Aorta (tissue), 5 donors: ENCODE measurements around the gene SLC9A7. TPM values are rescaled to one million over a fixed set of nuclear protein-coding genes. Genes with fewer than 3 reads are reported as not detected.

Experiments
- ATAC-seq: fragments of 200-7000 bp; cut with Tn5 transposase; one replicate; pipeline ENCODE4 v1.9.1; 2022; ENCODE audit warnings: moderate library complexity; ENCODE audit not compliant: low FRiP score
- DNase-seq, 2 donors: peaks; one replicate each; pipeline ENCODE4 v3.0.0-alpha.2; 2020
- H3K27ac ChIP-seq, 2 donors: one replicate each; pipeline ENCODE4 v1.5.1; 2013; ENCODE audit warnings: low read length in 2 of 2, mild to moderate bottlenecking in 2 of 2, moderate library complexity in 2 of 2, control low read depth in 1 of 2, inconsistent platforms in 1 of 2, low read depth in 1 of 2
- H3K27me3 ChIP-seq, 2 donors: one replicate each; pipeline ENCODE4 v1.6.1; 2013; ENCODE audit warnings: control low read depth in 1 of 2, low read length in 1 of 2, mild to moderate bottlenecking in 1 of 2, moderate library complexity in 1 of 2; ENCODE audit not compliant: insufficient read depth in 2 of 2, control insufficient read depth in 1 of 2
- H3K36me3 ChIP-seq, 2 donors: one replicate each; pipeline ENCODE4 v1.6.1; 2013; ENCODE audit warnings: control low read depth in 1 of 2, low read length in 1 of 2, mild to moderate bottlenecking in 1 of 2; ENCODE audit not compliant: insufficient read depth in 2 of 2, control insufficient read depth in 1 of 2
- H3K4me1 ChIP-seq, 2 donors: one replicate each; pipeline ENCODE4 v1.6.1; 2013; ENCODE audit warnings: low read length in 2 of 2, control low read depth in 1 of 2, mild to moderate bottlenecking in 1 of 2, moderate library complexity in 1 of 2; ENCODE audit not compliant: insufficient read depth in 2 of 2, control insufficient read depth in 1 of 2
- H3K4me3 ChIP-seq, 2 donors: one replicate each; pipeline ENCODE4 v1.5.1; 2013; ENCODE audit warnings: low read length in 2 of 2, control low read depth in 1 of 2, mild to moderate bottlenecking in 1 of 2
- H3K9me3 ChIP-seq: one replicate; pipeline ENCODE4 v1.6.1; 2013; ENCODE audit warnings: mild to moderate bottlenecking, low read length; ENCODE audit not compliant: control insufficient read depth
- WGBS, 2 donors: extraction: QIAGEN DNeasy Blood & Tissue Kit; methylation state at CpG; one replicate each; pipeline ENCODE4 v1.1.7; 2013; 5-methylcytosine and 5-hydroxymethylcytosine counted together
- intact Hi-C, 2 donors: fragments of 100-400 bp; cut with DNase I; formaldehyde crosslinking; loops; one replicate each; pipeline versions ENCODE4 v1.14.2 to v1.15.0; 2022
- polyA plus RNA-seq, 2 donors: library from polyadenylated mRNA; stranded (reverse); fragments of 200-250 nt; gene quantifications; one replicate each; pipeline ENCODE4 v1.2.3, GENCODE V29; 2013
- total RNA-seq, 2 donors: library from RNA; stranded (reverse); fragmentation: NEBNext Ultra II Directional; extraction: Animal tissue kit (Norgen Biotek cat#: 25700); gene quantifications; one replicate each; pipeline ENCODE4 v1.2.1, GENCODE V29; 2021
- donor health status: healthy with polysubstance abuse.
- donor health status: Bipolar disorder and iron deficiency.
- donor health status: DM: no; HTN: no; CAD: no.
- donor health status: DM: no; HTN: no; CAD: no.
- donor health status: DM: yes; HTN: yes; CAD: no.

The SLC9A7 gene
- total and polyA plus RNA-seq, 4 donors: 0.33 to 3.0 (median 1.4) TPM

DNA sequence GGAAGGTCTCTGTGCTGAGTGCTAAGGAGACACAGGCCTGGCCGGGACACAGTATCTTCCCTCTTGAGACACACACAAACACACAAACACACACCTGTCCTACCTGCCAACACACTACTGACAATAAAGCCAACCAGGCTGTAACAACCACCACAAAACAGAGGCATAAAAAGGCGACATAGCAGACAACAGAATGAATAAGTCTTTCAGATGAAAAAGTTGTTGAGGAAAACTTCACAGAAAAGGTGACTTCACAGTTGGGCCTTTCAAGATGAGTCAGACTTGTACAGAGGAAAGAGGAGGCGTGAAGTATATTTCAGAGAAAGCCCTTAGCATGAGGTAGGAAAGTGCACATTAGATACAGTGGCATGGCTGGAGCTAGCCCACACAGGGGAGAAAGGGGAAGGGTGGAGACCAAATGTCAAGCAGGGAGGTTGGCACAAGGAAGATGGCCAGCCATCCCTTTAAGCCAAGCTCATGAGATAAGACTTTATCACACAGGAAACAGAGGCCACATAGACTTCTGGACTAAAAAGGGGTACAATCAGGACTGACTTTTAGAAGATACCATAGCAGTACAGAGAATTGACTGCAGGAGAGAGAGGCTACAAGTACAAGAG, 54.0 kb downstream of the SLC9A7 start:
- intact Hi-C loops: no loop called here
- Histone ChIP-seq H3K27me3 (no peaks in the 10 kb centered on the region), H3K9me3 (no peaks in the 10 kb centered on the region), H3K4me1 (no peaks in the 10 kb centered on the region), H3K4me3 (no peak overlapping the region), H3K36me3 (no peaks in the 10 kb centered on the region), H3K27ac (no peak overlapping the region)
- no peak for DNase-seq
- no peak for ATAC-seq
- 62 to 87% methylated on average over 3 of the region's 3 CpGs for WGBS, 2 donors

DNA sequence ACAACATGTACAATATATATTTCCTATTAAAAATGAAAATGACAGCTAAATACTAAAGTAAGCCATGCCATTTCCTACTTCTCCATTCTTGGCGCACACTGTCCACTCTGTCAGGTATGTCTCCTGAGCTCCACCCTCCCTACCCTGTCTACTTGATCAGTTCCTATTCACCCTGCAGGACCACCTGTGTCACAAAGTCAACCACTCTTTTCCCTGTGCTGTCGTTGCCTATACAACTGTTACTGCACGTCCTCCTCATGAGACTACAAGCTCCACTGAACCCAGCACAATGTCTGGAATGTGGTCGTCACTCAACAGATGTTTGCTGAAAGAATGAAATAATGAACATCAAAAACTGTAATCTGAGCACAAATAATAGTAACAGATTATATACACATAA, 54.9 kb downstream of the SLC9A7 start:
- Histone ChIP-seq H3K27me3 (no peaks in the 10 kb centered on the region), H3K4me1 (no peaks in the 10 kb centered on the region), H3K27ac (no peak overlapping the region), H3K4me3 (no peak overlapping the region), H3K9me3 (no peaks in the 10 kb centered on the region), H3K36me3 (no peaks in the 10 kb centered on the region)
- ATAC-seq (no peak), DNase-seq (no peak)
- 55 to 62% methylated on average over 4 of the region's 4 CpGs for WGBS, 2 donors
- intact Hi-C loops: no loop called here

DNA sequence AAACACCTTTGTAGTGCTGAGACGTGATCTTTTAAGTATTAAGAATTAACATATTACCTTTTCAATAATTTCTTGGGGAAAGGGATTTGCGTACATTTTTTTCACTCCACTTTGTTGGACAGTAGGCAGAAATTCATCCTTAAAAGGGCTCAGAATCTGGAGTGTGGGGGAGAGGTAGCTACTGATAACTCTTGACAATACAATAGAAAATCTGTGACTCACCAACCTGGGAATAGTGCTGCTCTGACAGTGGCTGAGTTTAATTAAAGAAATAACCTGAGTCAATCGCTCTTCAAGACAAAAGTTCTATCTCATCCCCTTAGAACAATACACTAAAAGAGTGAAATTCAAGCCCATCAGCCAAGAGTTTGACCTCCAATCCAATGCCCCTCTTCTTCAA, 60.2 kb downstream of the SLC9A7 start:
- intact Hi-C loops: no loop called here

DNA sequence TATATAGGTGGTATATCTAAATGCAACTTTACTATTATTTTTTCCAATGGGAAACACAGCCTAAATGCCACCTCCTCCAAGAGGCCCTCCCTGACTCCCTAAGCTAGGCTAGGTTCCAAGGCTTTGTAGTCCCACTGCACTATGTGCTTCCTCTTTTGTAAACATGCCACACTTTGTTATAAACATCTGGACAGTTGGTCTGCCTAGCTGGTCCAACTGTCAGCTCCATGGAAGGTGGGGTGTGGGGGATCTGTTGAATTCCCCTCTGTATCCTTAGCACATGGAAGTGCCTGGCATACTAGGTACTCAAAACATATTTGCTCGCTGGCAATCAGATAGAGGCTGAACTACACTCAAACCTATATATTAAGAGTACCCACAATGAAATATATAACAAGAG, 63.4 kb downstream of the SLC9A7 start:
- no peaks in the 10 kb centered on the region for H3K27me3 ChIP-seq

More for the DNA sequence above, 60.2 kb downstream of the SLC9A7 start:
- Histone ChIP-seq H3K36me3 (no peaks in the 10 kb centered on the region), H3K4me3 (no peak overlapping the region), H3K9me3 (no peaks in the 10 kb centered on the region), H3K27ac (no peak overlapping the region), H3K4me1 (no peaks in the 10 kb centered on the region), H3K27me3 (no peaks in the 10 kb centered on the region)
- WGBS, 2 donors: 75 to 95% methylated on average over 3 of the region's 3 CpGs
- DNase-seq: no peak
- no peak for ATAC-seq

DNA sequence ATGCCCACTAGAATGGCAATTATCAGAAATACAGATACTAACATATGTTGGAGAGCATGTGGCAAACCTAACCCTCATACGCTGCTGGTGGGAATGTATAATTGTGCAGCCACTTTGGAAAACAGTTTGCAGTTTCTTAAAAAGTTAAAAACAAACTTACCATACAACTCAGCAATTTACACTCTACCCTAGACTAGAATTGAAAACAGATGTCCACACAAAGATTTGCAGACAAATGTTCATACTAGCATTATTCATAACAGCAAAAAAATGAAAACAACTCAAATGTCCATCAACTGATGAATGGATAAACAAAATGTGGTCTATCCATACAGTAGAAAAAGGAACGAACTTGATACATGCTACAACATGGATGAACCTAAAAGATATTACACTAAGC, 64.4 kb downstream of the SLC9A7 start:
- H3K4me3 ChIP-seq: no peak overlapping the region
- no peak for ATAC-seq
- H3K36me3 ChIP-seq: no peaks in the 10 kb centered on the region
- no peaks in the 10 kb centered on the region for H3K27me3 ChIP-seq
- no peaks in the 10 kb centered on the region for H3K9me3 ChIP-seq
- WGBS, 2 donors: 73 to 90% methylated on average over 2 of the region's 2 CpGs
- no peak for DNase-seq
- H3K27ac ChIP-seq: no peak overlapping the region
- intact Hi-C loops: no loop called here
- no peaks in the 10 kb centered on the region for H3K4me1 ChIP-seq

More for the DNA sequence above, 63.4 kb downstream of the SLC9A7 start:
- no peak for DNase-seq
- H3K9me3 ChIP-seq: no peaks in the 10 kb centered on the region
- H3K4me1 ChIP-seq: no peaks in the 10 kb centered on the region
- intact Hi-C loops: no loop called here
- no peak overlapping the region for H3K27ac ChIP-seq
- no peak overlapping the region for H3K4me3 ChIP-seq
- ATAC-seq: no peak
- 64 to 85% methylated on average over 1 of the region's 1 CpG for WGBS, 2 donors
- H3K36me3 ChIP-seq: no peaks in the 10 kb centered on the region

DNA sequence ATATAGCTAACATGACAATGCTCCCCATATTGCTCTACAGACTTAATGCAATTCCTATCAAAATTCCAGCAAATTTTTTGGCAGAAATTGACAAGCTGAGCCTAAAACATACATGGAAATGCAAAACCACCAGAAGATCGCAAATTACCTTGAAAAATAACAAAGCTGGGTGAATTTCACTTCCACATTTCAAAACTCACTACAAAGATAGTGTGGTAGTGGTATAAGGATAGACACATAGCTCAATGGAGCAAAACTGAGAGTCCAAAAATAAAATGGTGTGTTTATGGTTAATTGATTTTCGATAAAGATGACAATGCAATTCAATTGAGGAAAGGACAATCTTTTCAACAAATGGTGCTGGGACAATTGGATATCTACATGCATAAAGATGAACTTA, 65.8 kb downstream of the SLC9A7 start:
- DNase-seq (no peak), ATAC-seq (no peak)
- H3K27me3 ChIP-seq: no peaks in the 10 kb centered on the region
- WGBS, 2 donors: 66 to 92% methylated on average over 2 of the region's 2 CpGs
- no peak overlapping the region for H3K27ac ChIP-seq
- H3K4me1 ChIP-seq: no peaks in the 10 kb centered on the region
- intact Hi-C loops: no loop called here
- H3K9me3 ChIP-seq: no peaks in the 10 kb centered on the region
- H3K4me3 ChIP-seq: no peak overlapping the region
- no peaks in the 10 kb centered on the region for H3K36me3 ChIP-seq

DNA sequence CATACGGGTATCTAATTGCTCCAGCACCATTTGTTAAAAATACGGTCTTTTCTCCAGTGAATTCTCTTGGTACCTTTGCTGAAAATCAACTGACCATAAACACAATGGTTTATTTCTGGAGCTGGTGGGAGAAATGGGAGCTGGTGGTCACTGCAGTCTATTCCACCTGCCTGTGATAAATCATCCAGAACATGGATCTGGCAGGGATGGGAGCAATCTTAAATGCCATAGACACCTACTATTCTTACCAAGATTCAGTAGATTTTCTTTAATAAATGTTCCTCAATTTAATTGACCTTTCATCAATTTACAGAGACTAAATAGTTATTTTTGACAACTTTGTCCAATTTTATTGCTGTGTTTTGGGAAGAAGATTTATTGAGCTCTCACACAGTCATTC, 68.1 kb downstream of the SLC9A7 start:
- intact Hi-C loops: no loop called here
- WGBS, 2 donors: 90 to 96% methylated on average over 2 of the region's 2 CpGs
- no peak for ATAC-seq

DNA sequence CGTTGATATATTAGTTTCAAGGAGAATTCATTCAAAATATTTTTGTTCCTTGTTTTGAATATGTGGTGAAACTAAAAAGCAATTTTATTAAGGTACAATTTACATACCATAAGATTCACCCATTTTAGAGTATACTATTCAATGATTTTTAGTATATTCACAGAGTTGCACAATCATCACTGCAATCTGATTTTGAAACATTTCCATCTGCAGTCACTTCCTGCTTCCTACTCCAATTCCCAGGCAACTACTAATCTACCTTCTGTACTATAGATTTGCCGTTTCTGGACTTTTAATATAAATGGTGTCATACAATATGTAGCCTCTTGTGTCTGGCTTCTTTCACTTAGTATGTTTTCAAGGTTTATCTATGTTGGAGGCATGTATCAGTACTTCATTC, 71.3 kb downstream of the SLC9A7 start:
- H3K9me3 ChIP-seq: no peaks in the 10 kb centered on the region
- no peak for DNase-seq
- no peak for ATAC-seq
- no peaks in the 10 kb centered on the region for H3K36me3 ChIP-seq
- no peaks in the 10 kb centered on the region for H3K27me3 ChIP-seq
- 59 to 62% methylated on average over 2 of the region's 2 CpGs for WGBS, 2 donors
- no peak overlapping the region for H3K27ac ChIP-seq
- intact Hi-C loops: loop anchor here in 1 of 2 donors (10.0 kb wide), 1 partner anchor 113 kb away; the partner anchor contains the start of gene CHST7
- H3K4me1 ChIP-seq: no peaks in the 10 kb centered on the region
- no peak overlapping the region for H3K4me3 ChIP-seq

More for the DNA sequence above, 68.1 kb downstream of the SLC9A7 start:
- Histone ChIP-seq H3K9me3 (no peaks in the 10 kb centered on the region), H3K27ac (no peak overlapping the region), H3K36me3 (no peaks in the 10 kb centered on the region), H3K27me3 (no peaks in the 10 kb centered on the region), H3K4me3 (no peak overlapping the region), H3K4me1 (no peaks in the 10 kb centered on the region)
- no peak for DNase-seq

DNA sequence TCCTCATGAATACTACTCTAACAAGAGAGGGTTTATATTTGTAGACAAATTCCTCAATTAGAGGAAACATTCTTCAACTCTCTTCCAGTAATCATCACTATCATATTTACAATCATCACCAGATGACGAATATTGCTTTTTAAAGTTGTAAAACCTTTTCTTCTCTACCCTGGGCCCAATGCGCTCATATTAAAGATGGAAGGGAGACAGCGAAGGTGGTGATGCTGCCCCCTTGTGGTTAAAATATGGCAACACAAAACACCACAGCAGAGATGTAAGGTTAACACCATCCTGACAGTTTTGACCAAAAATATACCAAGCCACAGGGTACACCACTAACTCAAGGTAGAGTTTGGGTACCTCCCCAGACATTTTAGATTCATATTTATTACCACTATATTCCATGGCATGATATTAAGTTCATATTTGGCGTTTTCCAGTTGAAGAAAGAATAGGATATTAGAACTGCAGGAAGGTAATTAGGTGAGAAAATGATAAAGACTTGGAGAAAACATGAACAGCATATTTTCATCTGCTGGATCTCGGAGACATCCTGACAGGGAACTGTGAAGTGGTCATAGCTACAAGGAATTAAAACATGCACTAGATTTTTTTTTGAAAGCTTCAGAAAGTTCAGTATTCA, 72.8 kb downstream of the SLC9A7 start:
- intact Hi-C loops: loop anchor here in 1 of 2 donors (10.0 kb wide), 1 partner anchor 111 kb away; the partner anchor contains the start of gene CHST7
- H3K4me3 ChIP-seq: no peak overlapping the region
- H3K27me3 ChIP-seq: no peaks in the 10 kb centered on the region
- H3K4me1 ChIP-seq: no peaks in the 10 kb centered on the region
- 24 to 41% methylated on average over 5 of the region's 5 CpGs for WGBS, 2 donors
- H3K27ac ChIP-seq: no peak overlapping the region
- no peak for DNase-seq
- no peaks in the 10 kb centered on the region for H3K9me3 ChIP-seq
- H3K36me3 ChIP-seq: no peaks in the 10 kb centered on the region
- ATAC-seq: peak; percentile 65
